Left ventricle myocardium inferior (tissue), 1 donor: ENCODE measurements around the gene KLHL40. TPM values are rescaled to one million over a fixed set of nuclear protein-coding genes. Genes with fewer than 3 reads are reported as not detected.
A peak's percentile ranks its signal among the peaks of the same experiment; 100 is the strongest.

Experiments used
- DNase-seq: peaks from one replicate; pipeline ENCODE4 v3.0.0-alpha.2; 2020
- H3K27ac ChIP-seq: fragments of 200-600 bp; replicated peaks from 2 replicates; pipeline ENCODE4 v1.8.0; 2021
- H3K27me3 ChIP-seq: fragments of 200-600 bp; 2 replicates; pipeline ENCODE4 v1.8.0; 2021; ENCODE audit warnings: low read depth
- H3K36me3 ChIP-seq: fragments of 200-600 bp; 2 replicates; pipeline ENCODE4 v1.8.0; 2021
- H3K4me1 ChIP-seq: fragments of 200-600 bp; 2 replicates; pipeline ENCODE4 v1.8.0; 2021
- H3K4me3 ChIP-seq: fragments of 200-600 bp; 2 replicates; pipeline ENCODE4 v1.8.0; 2021; ENCODE audit warnings: mild to moderate bottlenecking, moderate library complexity
- H3K9me3 ChIP-seq: fragments of 200-600 bp; replicated peaks from 2 replicates; pipeline ENCODE4 v1.8.0; 2021
- CTCF ChIP-seq: fragments of 200-600 bp; IDR thresholded peaks from 2 replicates; pipeline ENCODE4 v1.8.0; 2021; ENCODE audit warnings: antibody characterized with exemption, mild to moderate bottlenecking, borderline replicate concordance
- intact Hi-C: fragments of 100-400 bp; cut with micrococcal nuclease; formaldehyde crosslinking; loops from one replicate; pipeline ENCODE4 v1.11.0; 2022
- total RNA-seq: library from RNA; stranded (reverse); fragmentation: NEBNext Ultra II Directional; extraction: Animal tissue kit (Norgen Biotek cat#: 25700); gene quantifications from one replicate; pipeline ENCODE4 v1.2.1, GENCODE V29; 2021
- donor health status: DM: no; HTN: yes; CAD: no; lungs with severe emphysema.

Gene KLHL40
- total RNA-seq, 1 donor from 2014 or later, result 0.22 TPM

- intact Hi-C loops, result no loop called here
- peak; percentile 2 for DNase-seq
- Histone ChIP-seq H3K4me1 (peaks cover 23% of the 10 kb centered on the region), H3K9me3 (no peaks in the 10 kb centered on the region), H3K36me3 (no peaks in the 10 kb centered on the region), H3K27me3 (no peaks in the 10 kb centered on the region), H3K27ac (no peak overlapping the region), H3K4me3 (no peak overlapping the region)
- no peak for TF ChIP-seq CTCF
These were observed 24.3 kb downstream of the KLHL40 start for GRCh38 chr3:42709621-42710020.

- peaks cover 14% of the 10 kb centered on the region for H3K4me1 ChIP-seq
- no peaks in the 10 kb centered on the region for H3K9me3 ChIP-seq
- peak; percentile 2 for DNase-seq
- intact Hi-C loops, result no loop called here
- no peak for TF ChIP-seq CTCF
- H3K27me3 ChIP-seq, result no peaks in the 10 kb centered on the region
- H3K4me3 ChIP-seq, result no peak overlapping the region
- H3K27ac ChIP-seq, result no peak overlapping the region
- H3K36me3 ChIP-seq, result no peaks in the 10 kb centered on the region
These were observed 25.1 kb downstream of the KLHL40 start for GRCh38 chr3:42710323-42711021.

- TF ChIP-seq CTCF, result no peak
- no peaks in the 10 kb centered on the region for H3K27me3 ChIP-seq
- H3K9me3 ChIP-seq, result no peaks in the 10 kb centered on the region
- no peaks in the 10 kb centered on the region for H3K36me3 ChIP-seq
- intact Hi-C loops, result no loop called here
- no peak overlapping the region for H3K4me3 ChIP-seq
- H3K27ac ChIP-seq, result no peak overlapping the region
- peak; percentile 5 for DNase-seq
- H3K4me1 ChIP-seq, result peaks cover 2% of the 10 kb centered on the region
These were observed 26.4 kb downstream of the KLHL40 start for GRCh38 chr3:42711491-42712343.

GRCh38 chr3:42712344-42712648 is 27.0 kb downstream of the KLHL40 start:
- H3K4me1 ChIP-seq, result no peaks in the 10 kb centered on the region
- H3K27ac ChIP-seq, result no peak overlapping the region
- TF ChIP-seq CTCF, result no peak
- intact Hi-C loops, result no loop called here
- H3K27me3 ChIP-seq, result no peaks in the 10 kb centered on the region
- no peaks in the 10 kb centered on the region for H3K36me3 ChIP-seq
- H3K4me3 ChIP-seq, result no peak overlapping the region
- H3K9me3 ChIP-seq, result no peaks in the 10 kb centered on the region
- DNase-seq, result no peak

- Histone ChIP-seq H3K27me3 (no peaks in the 10 kb centered on the region), H3K4me3 (no peak overlapping the region), H3K4me1 (no peaks in the 10 kb centered on the region), H3K36me3 (no peaks in the 10 kb centered on the region), H3K27ac (no peak overlapping the region), H3K9me3 (no peaks in the 10 kb centered on the region)
- intact Hi-C loops, result no loop called here
- no peak for TF ChIP-seq CTCF
- DNase-seq, result no peak
These were observed 27.5 kb downstream of the KLHL40 start for GRCh38 chr3:42712688-42713372.
